HUDEP-2 (cell line): ENCODE data around the gene KRTAP21-2.
"Not testable (repeated sequence)": the region's sequence is repeated elsewhere in the genome, so short reads cannot be mapped to it uniquely, and the experiment has no call there.

Experiments used
- DNase-seq, 76 experiments: peaks; one replicate each; lab custom pipeline; 2025; ENCODE audit not compliant: unreplicated experiment in 76 of 76; lab: John Stamatoyannopoulos, UW

KRTAP21-2 gene

GRCh38 chr21:30747159-30747558, at the start of gene KRTAP21-2:
TSS of gene KRTAP21-2 (minus strand) at chr21:30747259. CDS start at chr21:30747202, 57 bp downstream.
- DNase-seq, result no peak

- no peak for DNase-seq
Observed at GRCh38 chr21:30793581-30794314, 46.7 kb upstream of the KRTAP21-2 start.

DNA sequence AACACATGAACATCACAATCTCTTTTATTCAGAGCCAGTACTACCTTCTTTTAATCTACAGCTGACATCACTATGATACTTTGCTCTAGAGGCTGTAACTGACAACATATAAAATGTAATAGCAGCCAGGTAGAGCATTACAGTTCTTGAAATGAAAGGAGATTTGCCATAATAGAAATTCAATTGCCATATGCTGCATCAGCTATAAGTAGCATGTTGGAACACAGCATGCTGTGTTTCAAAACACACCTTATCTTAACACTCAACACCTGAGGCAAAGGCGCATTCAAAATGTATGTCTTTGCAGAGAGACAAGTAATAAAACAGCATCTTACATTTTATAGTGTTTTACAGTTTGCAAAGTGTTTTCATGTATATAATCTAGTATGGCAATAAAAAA, 32.2 kb upstream of the KRTAP21-2 start:
- no peak for DNase-seq

- no peak for DNase-seq
Observed at GRCh38 chr21:30769724-30770431, 22.8 kb upstream of the KRTAP21-2 start.

GRCh38 chr21:30760776-30761175, 13.7 kb upstream of the KRTAP21-2 start:
- DNase-seq, result no peak

DNA sequence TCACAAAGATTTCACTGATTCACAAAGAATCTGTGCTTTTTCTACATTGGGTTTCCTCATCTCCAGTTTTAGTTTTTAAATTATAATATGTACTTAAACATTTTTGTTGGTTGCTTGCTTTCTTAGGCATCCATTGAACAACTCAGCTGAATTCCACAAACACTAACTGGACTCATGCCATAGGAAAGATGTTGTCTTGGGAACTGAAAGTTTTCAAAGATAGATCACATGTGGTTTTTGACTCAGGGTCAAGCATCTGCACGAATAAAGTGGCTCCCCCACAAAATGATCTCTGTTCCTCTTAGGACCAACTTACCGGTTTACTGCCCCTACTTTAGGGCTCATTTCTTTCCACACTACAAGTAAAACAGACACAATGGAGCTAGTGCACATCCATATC, 11.2 kb upstream of the KRTAP21-2 start:
- DNase-seq, result no peak

GRCh38 chr21:30755328-30755727, 8.3 kb upstream of the KRTAP21-2 start, which contains the start of gene KRTAP21-1:
TSS of gene KRTAP21-1 (minus strand) at chr21:30755428. CDS start at chr21:30755378, 50 bp downstream.
- not testable (repeated sequence) for DNase-seq

DNA sequence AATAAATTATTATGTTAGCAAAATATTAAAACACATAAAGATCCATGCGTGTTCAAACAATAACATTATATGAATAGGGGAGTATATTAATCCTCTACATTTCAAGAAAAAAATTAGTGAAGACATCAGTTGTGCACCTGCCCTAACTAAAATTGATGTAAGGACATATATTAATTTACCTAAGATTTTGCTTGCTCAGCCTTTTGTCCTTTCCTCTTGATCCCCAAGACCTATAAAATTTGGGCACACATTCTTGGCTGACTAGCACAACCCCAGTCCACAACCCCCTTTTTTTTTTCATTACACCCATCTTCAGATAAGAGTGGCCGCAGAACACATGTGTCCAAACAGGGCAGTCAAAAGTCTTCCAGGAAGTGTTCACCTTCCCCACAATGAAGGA, 6.6 kb downstream of the KRTAP21-2 start:
- no peak for DNase-seq

DNA sequence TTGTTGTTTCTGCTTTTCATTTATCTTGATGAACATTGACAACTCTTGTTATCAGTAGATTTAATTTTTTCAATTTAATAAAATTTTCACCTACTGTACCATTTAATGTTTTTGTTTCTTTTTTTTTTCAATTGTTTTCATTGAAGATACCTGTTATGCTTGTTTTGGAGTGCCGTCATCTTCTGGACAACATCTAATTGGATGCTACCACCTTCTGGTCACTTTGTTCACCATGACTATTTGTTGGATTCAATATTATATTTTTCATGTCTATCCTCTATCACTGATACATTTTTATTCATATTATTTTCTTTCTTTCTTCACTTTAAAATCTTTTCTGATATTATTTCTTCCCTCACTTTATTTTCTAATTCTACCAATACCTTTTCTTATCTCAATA, 14.0 kb downstream of the KRTAP21-2 start:
- DNase-seq, result no peak

GRCh38 chr21:30726726-30727125, 20.3 kb downstream of the KRTAP21-2 start:
- no peak for DNase-seq

GRCh38 chr21:30719401-30719800, 27.7 kb downstream of the KRTAP21-2 start:
- peak in 2 of 76 experiments; percentile 7 to 17 for DNase-seq

- DNase-seq, result peak in 2 of 76 experiments; percentile 34 to 38
Observed at GRCh38 chr21:30718239-30718909, 28.7 kb downstream of the KRTAP21-2 start, which contains the start of gene KRTAP21-3. TSS of gene KRTAP21-3 (minus strand) at chr21:30718777. CDS start at chr21:30718759, 18 bp downstream.

DNA sequence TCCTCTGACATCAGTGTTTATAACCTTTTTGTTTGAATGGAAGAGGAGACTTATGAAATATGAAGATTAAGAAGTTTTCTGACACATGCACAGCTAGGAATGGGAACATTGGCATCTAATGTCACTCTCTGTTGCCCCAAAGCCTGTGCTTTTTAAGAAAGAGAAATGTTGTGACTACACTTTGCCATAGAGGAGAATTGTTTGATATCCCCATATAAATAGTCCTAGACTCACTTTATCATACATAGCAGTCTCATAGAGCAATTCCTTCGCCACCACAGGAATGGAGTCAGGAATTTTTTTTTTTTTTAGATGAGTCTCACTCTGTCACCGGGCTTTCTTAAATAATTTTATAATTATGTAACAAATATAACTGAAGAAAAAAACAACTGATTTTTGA, 30.0 kb downstream of the KRTAP21-2 start:
- no peak for DNase-seq

- DNase-seq, result no peak
Observed at GRCh38 chr21:30714946-30715345, 32.1 kb downstream of the KRTAP21-2 start.

GRCh38 chr21:30714456-30714855, 32.6 kb downstream of the KRTAP21-2 start:
- DNase-seq, result no peak

DNA sequence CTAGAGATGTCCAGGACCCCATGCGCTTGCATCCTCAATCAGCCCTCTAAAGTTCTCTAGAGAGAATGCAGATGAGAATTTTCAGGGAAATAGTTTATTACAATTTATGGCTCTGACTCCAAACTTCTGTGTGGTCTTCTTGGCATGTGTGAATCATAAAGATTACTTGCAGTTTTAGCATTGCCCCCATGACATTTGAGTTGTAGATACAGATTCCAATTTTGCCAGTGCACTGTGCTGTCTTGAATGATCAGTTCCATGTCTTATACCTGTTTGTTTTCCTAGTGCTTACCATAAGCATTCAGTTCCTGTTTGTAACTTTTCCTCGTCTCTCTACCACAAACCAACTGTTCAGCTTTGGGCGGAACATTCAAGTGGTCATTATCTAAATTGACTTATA, 33.3 kb downstream of the KRTAP21-2 start:
- no peak for DNase-seq

- no peak for DNase-seq
Observed at GRCh38 chr21:30710499-30710898, 36.6 kb downstream of the KRTAP21-2 start.

DNA sequence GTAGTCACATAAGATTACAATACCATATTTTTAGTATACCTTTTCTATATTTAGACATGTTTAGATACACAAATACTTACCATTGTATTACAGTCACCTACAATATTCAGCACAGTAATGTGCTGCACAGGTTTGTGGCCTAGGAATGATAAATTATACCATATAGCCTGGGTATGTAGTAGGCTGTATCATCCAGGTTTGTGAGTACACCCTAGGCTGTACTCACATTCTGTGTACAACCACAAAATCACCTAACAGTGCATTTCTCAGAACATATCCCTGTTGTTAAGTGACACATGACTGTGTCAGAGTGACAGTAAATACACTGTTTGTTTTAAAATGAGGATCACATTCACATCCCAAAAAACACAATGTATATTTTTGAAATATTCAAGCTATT, 39.6 kb downstream of the KRTAP21-2 start:
- no peak for DNase-seq
